Measurements from ENCODE around the gene LYZ. TPM values are rescaled to one million over a fixed set of nuclear protein-coding genes. Genes with fewer than 3 reads are reported as not detected.

Gene LYZ
- total RNA-seq, 1 experiment from 2014 or later, result 353 TPM

GRCh38 chr12:69351462-69352236 is 3.5 kb downstream of the LYZ start:
- Mint-ChIP-seq H3K9me3 (ENCODE audit: low read depth, unreplicated experiment) (no peaks in the 10 kb centered on the region), H3K36me3 (ENCODE audit: insufficient read depth, unreplicated experiment) (peaks cover 30% of the 10 kb centered on the region), H3K27ac (ENCODE audit: unreplicated experiment) (no peak overlapping the region), H3K27me3 (ENCODE audit: unreplicated experiment) (no peaks in the 10 kb centered on the region), H3K4me3 (ENCODE audit: low read depth, unreplicated experiment) (no peak overlapping the region), H3K4me1 (ENCODE audit: low read depth, unreplicated experiment) (peaks cover 14% of the 10 kb centered on the region)
- no peak for DNase-seq
- intact Hi-C loops (cut with micrococcal nuclease; ENCODE audit: unreplicated experiment), result no loop called here
- no TSS peak for BruUV-seq (replicated peaks)
- no peak for TF ChIP-seq CTCF (IDR thresholded peaks at IDR 0.05; ENCODE audit: unreplicated experiment)
- CTCF ChIA-PET, result interaction anchor here (1.3 kb wide), 1 partner anchor 20 kb away, joined by 3 read pairs; no protein-coding TSS in a partner anchor

- Mint-ChIP-seq H3K27me3 (ENCODE audit: unreplicated experiment) (no peaks in the 10 kb centered on the region), H3K4me1 (ENCODE audit: low read depth, unreplicated experiment) (peaks cover 22% of the 10 kb centered on the region), H3K27ac (ENCODE audit: unreplicated experiment) (no peak overlapping the region), H3K9me3 (ENCODE audit: low read depth, unreplicated experiment) (no peaks in the 10 kb centered on the region), H3K4me3 (ENCODE audit: low read depth, unreplicated experiment) (no peak overlapping the region), H3K36me3 (ENCODE audit: insufficient read depth, unreplicated experiment) (peaks cover 33% of the 10 kb centered on the region)
- intact Hi-C loops (cut with micrococcal nuclease; ENCODE audit: unreplicated experiment), result no loop called here
- CTCF ChIA-PET, result interaction anchor here (1.3 kb wide), 1 partner anchor 21 kb away, joined by 3 read pairs; no protein-coding TSS in a partner anchor
- no peak for DNase-seq
- no TSS peak for BruUV-seq (replicated peaks)
- TF ChIP-seq CTCF (IDR thresholded peaks at IDR 0.05; ENCODE audit: unreplicated experiment), result no peak
Observed at GRCh38 chr12:69352904-69353303, 4.7 kb downstream of the LYZ start.

- intact Hi-C loops (cut with micrococcal nuclease; ENCODE audit: unreplicated experiment), result no loop called here
- no peak for DNase-seq
- Mint-ChIP-seq H3K36me3 (ENCODE audit: insufficient read depth, unreplicated experiment) (peaks cover 36% of the 10 kb centered on the region), H3K27me3 (ENCODE audit: unreplicated experiment) (no peaks in the 10 kb centered on the region), H3K4me1 (ENCODE audit: low read depth, unreplicated experiment) (peaks cover 34% of the 10 kb centered on the region), H3K9me3 (ENCODE audit: low read depth, unreplicated experiment) (no peaks in the 10 kb centered on the region), H3K4me3 (ENCODE audit: low read depth, unreplicated experiment) (no peak overlapping the region), H3K27ac (ENCODE audit: unreplicated experiment) (peak overlapping the region; percentile 24)
- CTCF ChIA-PET, result interaction anchor here (0.6 kb wide), 1 partner anchor 942 kb away, joined by 5 read pairs; no protein-coding TSS in a partner anchor
- no peak for TF ChIP-seq CTCF (IDR thresholded peaks at IDR 0.05; ENCODE audit: unreplicated experiment)
- BruUV-seq (replicated peaks), result no TSS peak
Observed at GRCh38 chr12:69354172-69354555, 6.0 kb downstream of the LYZ start.

DNA sequence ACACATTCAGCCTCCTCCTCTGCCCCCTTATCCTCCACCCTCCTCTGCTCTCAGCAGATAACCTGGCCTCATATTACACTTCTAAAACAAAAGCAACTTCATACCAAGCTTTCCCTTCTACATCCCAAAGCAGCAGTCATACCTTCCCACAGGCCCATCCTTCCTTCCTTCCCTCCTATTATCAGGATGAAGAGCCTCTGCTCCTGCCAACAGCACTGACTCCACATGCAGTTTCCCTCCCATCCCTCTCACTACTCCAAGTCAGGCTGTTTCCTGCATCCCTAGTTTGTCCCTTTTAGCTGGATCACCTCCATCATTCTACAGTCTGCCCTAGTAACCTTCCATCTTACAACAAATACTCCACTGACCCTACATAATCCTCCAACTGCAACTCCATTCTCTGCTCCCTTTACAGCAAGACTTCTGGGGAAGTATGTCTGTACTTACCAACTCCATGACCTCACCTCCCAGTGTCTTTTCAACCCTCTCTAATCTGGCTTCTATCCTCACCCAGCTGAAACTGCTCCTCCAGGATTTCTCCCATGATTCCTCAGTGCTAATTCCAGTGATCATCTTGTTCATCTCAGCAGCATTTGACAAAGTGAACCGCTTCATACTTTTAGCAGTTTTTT is 6.5 kb downstream of the LYZ start:
- CTCF ChIA-PET, result no interaction called here
- H3K9me3 Mint-ChIP-seq (ENCODE audit: low read depth, unreplicated experiment), result no peaks in the 10 kb centered on the region
- H3K4me3 Mint-ChIP-seq (ENCODE audit: low read depth, unreplicated experiment), result no peak overlapping the region
- TF ChIP-seq CTCF (IDR thresholded peaks at IDR 0.05; ENCODE audit: unreplicated experiment), result no peak
- H3K4me1 Mint-ChIP-seq (ENCODE audit: low read depth, unreplicated experiment), result peaks cover 39% of the 10 kb centered on the region
- peak overlapping the region; percentile 24 for H3K27ac Mint-ChIP-seq (ENCODE audit: unreplicated experiment)
- peaks cover 41% of the 10 kb centered on the region for H3K36me3 Mint-ChIP-seq (ENCODE audit: insufficient read depth, unreplicated experiment)
- no TSS peak for BruUV-seq (replicated peaks)
- intact Hi-C loops (cut with micrococcal nuclease; ENCODE audit: unreplicated experiment), result no loop called here
- DNase-seq, result no peak
- no peaks in the 10 kb centered on the region for H3K27me3 Mint-ChIP-seq (ENCODE audit: unreplicated experiment)
